Measurements from ENCODE around the gene PHAX.
"Not testable (repeated sequence)": the region's sequence is repeated elsewhere in the genome, so short reads cannot be mapped to it uniquely, and the experiment has no call there.

The PHAX gene

DNA sequence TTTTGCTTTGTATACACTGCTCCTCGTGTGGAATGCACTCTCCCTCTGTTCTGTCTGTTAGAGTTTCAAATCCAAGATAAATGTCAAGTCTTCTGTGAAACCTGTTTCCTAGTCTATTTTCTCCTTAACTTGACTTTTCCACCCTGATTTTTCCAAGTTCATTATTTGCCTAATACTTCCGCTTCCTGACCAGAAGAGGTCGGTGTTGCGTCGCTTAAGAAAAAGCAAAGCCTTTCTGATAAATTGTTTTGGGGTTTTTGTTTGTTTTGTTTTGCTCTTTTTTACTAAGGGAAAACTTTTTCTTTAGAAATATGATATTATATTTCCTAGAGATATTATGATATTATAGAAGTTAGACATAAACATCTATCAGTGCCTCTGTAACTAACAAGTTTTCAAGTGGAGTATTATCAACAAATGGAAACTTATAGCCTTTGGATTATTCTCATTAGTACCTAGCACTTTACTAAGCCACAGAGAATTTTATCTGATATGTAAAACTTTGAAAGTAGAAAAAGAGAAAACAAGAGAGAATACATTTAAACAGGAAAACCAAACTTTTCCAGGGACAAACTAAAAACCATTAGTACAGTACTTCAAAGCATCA is 55.8 kb downstream of the PHAX start:
- DNase-seq (ENCODE audit: low read depth in 2 of 2), result no peak

DNA sequence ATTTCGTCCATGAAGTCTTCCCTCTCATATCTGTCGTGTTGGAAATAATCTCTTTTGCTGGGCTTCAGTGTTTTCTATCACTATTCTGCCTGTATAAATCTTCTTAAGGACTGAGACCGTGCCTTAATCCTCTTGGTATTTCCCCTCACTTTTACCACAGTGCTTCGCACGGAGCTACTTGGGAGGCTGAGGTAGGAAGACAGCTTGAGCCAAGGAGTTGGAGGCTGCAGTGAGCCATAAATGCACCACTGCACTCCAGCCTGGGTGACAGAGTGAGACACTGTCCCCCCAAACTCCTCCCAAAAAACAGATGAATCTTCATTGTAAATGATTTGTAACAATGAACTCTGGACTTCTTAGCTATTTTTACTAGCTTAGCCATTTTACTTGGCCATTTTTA is 57.8 kb downstream of the PHAX start:
- DNase-seq (ENCODE audit: low read depth in 2 of 2), result no peak

DNA sequence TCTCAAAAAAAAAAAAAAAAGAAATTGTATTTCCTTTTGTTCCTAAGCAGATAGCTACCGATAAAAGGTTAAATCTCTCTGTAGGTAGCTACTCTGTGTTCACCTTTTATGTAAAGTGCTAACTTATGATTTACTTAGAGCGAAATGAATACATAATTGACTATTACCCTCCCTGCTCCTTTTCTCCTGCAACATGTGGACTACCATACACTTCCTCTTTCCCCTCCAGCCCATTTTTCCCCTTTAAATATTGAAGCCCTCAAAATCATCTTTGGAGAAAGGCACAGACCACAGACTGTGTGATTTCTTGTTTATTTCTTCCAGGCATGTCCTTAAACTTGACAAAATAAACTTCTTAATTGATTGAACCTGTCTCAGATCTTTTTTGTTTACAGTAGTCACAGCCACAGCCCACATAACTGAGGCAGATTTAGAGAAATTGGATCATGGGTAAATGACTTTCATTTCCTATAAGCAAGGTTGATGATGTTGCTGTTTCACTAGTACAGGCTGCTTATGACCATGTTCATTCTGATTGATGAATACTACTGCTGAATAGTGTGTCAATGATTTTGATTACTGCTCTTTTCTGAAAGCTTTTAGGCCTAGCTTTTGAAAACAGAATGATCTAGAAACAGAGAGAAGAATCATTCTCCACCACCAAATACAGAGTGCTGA is 59.2 kb downstream of the PHAX start:
- DNase-seq (ENCODE audit: low read depth in 2 of 2), result no peak

DNA sequence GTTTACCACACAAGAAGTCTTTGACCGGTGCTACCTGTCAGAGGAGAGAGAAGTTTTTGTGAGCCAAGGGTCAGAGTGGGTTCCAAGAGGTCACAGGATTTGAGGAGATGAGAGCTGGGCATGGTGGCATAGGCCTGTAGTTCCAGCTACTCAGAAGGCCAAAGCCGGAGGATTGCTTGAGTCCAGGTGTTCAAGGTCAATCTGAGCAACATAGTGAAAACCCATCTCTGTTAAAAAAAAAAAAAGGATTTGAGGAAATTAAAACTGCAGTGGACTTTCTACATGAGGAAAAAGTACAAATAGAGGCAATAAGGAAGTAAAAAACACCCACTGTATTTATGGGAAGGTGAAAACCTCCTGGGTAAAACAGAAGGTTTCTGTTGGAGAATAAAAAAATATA is 63.8 kb downstream of the PHAX start:
- no peak for DNase-seq (ENCODE audit: low read depth in 2 of 2)

DNA sequence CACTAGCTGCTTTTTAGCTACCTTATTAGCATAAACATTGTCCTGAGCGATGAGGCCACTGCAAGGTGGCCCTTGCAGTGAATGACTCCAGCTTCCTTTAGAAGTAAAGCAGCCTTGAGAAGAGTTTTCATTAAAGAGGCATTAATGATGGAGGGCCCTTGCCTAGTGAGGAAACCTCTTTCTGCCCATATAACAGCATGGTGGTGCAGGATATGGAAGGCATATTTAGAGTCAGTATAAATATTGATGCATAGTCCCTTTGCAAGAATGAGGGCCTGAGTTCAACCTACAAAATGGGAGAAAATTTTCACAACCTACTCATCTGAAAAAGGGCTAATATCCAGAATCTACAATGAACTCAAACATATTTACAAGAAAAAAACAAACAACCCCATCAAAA is 69.4 kb downstream of the PHAX start:
- DNase-seq (ENCODE audit: low read depth in 2 of 2), result not testable (repeated sequence)

DNA sequence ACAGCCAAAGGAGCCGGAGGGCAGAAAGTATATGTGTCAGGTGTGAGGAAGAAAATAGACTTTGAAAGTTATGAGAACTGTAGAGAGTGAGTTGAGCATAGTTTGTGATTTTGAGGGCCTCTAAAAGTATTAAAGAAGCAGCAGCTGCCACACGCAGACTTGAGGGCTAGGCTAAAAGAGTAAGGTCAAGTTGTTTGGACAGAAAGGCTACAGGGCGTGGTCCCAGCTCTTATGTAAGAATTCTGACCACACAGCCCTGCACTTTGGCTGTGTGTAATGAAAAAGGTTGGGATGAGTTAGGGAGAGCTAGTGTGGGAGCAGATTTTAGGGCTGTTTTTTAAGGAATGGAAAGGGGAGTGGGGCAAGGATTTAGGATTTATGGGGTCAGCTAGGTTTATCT is 70.9 kb downstream of the PHAX start:
- not testable (repeated sequence) for DNase-seq (ENCODE audit: low read depth in 2 of 2)

DNA sequence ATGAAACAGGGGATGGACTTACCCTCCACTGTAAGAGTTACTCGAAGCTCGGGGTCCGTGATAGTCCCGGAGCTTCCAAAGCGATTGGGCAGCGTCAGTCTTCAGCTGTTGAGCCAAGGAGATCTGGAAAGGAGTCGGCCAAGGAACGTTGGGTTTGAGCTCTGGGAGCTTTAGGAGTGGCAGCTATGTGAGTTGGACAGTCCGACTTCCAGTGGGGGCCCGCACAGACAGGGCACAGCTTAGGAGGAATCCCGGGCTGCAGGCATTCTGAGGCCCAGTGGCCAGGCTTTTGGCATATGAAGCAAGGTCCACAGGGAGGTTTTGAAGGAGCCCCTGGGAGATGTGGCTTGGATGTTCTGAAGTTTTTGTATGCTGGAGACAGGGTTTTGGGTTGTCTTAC is 72.7 kb downstream of the PHAX start:
- DNase-seq (ENCODE audit: low read depth in 2 of 2), result no peak

DNA sequence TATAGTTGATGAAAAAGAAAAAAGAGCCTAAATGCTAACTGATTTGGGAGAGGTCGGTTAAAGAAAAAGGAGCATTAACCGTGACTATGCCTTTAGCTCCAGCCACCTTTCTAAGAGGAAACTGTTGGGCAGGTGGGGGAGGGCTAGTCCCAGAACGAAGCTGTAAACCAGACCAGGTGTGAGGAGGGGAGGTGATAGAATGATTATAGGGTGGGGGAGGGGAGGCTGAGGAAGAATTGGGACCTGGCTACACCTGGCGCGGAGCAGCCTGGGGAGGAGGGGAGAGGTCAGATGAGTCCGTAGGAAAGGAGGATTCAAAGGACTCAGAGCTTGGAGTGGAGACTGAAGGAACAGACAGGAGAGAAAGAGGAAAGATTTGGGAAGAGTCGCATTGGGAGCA is 73.4 kb downstream of the PHAX start:
- DNase-seq (ENCODE audit: low read depth in 2 of 2), result no peak

DNA sequence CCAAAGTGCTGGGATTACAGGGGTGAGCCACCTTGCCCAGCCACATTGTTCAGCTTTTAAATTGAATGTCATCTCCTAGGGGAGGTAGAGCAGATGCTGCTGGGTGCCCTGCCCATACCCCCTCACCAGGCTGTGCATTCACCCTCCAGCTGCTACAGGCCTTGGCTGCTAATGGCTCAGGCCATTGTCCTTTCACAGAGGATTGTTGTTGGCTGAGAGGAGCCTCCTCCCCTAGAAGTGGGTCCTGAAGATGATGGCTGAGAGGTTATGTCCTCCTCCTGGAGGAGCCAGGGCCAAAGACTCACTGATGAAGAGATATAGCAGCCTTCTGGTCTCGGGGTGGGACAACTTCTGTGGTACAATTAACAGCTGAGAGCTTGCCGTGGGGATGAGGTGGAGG is 74.6 kb downstream of the PHAX start:
- DNase-seq (ENCODE audit: low read depth in 2 of 2), result no peak

DNA sequence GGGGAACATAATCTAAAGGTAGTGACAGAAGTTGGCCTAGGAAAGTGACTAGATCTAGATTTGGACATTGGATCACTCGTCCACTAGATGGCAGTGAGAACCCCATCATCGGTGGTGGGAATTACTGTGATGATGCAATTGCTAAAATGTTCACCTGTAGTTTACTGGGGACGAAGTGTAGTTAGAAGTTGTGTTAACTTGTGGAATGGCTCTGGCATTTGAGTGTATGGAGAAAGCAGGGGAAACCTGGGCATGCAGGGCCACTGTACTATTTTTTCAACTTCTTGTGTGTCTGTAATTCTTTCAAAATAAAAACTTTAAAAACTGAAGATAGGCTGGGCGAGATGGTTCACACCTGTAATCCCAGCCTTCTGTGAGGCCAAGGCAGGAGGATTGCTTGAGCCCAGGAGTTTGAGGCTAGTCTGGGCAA is 75.5 kb downstream of the PHAX start:
- DNase-seq (ENCODE audit: low read depth in 2 of 2), result peak; percentile 30 to 41
